HG03045 (cell line): Measurements from ENCODE around the gene PKN3.

Experiments used
- ATAC-seq: cut with Tn5 transposase; IDR thresholded peaks from one replicate; pipeline ENCODE4 v1.9.1; 2021; ENCODE audit warnings: mild to moderate bottlenecking, moderate library complexity; ENCODE audit not compliant: unreplicated experiment

Gene PKN3

DNA sequence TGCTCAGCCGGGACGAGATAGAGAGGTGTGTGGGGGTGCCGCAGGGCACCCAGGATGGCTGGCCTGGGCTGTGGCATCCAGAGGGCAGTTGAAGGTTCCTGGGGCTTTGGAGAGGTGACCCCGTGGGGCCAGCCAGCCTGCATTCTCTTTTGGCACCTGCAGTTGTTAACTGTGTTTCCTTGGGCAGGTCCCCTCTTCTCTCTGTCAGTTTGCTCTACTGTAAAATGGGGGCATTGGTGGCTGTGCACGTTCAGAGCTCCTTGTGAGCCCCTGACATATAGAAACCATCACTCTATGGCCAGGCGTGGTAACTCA, 13.1 kb downstream of the PKN3 start:
- no peak for ATAC-seq

DNA sequence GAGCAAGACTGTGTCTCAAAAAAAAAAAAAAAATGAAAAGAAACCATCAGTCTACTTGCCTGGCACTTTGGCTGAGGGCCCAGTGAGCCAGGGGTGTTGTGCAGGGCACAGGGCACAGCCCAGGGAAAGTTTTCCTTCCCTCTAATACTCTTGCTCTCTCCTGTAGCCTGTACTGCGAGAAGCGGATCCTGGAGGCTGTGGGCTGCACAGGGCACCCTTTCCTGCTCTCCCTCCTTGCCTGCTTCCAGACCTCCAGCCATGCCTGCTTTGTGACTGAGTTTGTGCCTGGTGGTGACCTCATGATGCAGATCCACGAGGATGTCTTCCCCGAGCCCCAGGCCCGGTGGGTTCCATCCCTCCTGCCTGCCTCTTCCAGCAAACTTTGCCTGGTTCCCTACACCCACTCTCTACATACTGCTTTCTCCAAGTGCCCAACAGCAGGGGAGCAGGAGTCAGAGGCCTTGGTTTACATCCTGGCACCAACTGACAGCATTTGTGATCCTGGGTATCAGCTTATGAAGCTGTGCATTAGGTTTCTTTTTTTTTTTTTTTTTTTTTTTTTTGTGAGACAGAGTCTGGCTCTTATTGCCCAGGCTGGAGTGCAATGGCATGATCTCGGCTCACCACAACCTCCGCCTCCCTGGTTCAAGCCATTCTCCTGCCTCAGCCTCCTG, 14.4 kb downstream of the PKN3 start:
- ATAC-seq: no peak

- ATAC-seq: no peak
These were observed 15.7 kb downstream of the PKN3 start for GRCh38 chr9:128718047-128718446.

DNA sequence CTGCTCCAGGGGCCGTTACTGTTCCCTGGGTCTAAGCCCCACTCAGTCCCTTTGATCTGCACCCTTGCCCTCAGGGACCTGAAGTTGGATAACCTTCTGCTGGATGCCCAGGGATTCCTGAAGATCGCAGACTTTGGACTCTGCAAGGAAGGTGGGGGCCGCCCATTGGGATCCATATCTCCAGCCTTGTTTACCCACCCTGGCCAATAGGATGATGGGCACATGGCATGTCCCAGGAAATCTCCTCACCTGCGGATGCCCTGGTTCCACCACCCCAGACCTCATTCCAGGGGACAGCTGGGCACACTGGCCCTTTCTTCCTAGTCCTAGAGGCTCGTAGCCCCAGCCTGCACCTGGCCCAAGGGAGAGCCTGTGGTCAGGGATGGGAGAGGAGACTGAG, 16.2 kb downstream of the PKN3 start:
- ATAC-seq: no peak

- no peak for ATAC-seq
These were observed 17.8 kb downstream of the PKN3 start for GRCh38 chr9:128719919-128720605.

DNA sequence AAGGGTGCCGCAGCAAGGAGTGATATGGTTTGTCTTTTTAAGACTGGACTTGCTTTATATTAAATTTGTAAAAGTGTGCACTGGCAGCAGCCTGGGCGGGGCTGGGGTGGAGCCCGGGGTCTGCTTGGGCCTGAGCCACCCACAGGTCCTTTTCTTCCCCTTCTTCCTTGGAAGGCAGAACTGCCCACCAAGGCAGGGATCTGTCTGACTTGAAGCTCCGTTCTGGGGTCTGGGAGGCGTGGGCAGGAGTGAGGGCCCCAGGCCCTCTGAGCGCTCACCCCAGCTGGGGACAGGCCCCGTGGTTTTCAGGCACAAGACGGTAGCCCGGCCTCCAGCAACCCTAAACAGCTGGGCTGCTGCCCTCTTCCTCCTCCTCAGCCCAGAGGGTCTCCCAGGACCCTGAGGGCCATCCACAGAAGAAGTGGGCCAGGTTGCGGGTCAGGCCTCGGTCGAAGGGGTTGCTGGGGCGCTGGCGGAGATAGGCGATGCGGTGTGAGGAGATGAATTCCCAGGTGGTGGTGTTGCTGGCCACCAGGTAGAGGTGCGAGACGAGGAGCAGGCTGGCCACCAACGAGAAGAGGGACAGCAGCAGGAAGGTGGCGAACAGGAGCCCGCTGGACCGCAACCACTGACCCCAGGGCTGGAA, 18.7 kb downstream of the PKN3 start:
- ATAC-seq: no peak

- no peak for ATAC-seq
These were observed 19.2 kb downstream of the PKN3 start for GRCh38 chr9:128721487-128722010.

GRCh38 chr9:128722380-128723351, 20.4 kb downstream of the PKN3 start:
- no peak for ATAC-seq

DNA sequence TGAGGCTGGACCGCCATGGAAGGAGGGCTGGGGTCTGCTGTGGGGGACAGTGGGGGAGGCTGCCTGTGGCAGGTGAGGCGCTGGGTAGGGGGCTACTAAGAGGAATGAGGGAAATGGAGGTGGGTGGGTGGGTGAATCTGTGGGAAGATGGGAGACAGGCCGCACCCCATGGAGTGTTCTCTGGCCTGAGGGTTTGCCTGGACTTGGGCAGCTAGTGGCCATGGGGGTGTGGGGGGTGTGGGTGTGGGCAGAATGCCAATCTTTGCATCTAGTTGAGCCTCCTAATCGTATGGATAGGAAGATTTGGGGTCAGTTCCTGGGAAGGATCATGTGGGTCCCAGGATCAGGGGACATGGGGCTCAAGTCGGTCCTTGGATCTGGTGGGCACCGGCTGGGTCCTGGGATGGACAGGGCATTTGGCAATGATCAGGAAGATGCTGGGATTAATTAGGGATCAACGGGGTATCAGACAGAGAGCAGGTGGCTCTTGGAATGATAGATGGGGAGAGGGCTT, 21.1 kb downstream of the PKN3 start:
- no peak for ATAC-seq

DNA sequence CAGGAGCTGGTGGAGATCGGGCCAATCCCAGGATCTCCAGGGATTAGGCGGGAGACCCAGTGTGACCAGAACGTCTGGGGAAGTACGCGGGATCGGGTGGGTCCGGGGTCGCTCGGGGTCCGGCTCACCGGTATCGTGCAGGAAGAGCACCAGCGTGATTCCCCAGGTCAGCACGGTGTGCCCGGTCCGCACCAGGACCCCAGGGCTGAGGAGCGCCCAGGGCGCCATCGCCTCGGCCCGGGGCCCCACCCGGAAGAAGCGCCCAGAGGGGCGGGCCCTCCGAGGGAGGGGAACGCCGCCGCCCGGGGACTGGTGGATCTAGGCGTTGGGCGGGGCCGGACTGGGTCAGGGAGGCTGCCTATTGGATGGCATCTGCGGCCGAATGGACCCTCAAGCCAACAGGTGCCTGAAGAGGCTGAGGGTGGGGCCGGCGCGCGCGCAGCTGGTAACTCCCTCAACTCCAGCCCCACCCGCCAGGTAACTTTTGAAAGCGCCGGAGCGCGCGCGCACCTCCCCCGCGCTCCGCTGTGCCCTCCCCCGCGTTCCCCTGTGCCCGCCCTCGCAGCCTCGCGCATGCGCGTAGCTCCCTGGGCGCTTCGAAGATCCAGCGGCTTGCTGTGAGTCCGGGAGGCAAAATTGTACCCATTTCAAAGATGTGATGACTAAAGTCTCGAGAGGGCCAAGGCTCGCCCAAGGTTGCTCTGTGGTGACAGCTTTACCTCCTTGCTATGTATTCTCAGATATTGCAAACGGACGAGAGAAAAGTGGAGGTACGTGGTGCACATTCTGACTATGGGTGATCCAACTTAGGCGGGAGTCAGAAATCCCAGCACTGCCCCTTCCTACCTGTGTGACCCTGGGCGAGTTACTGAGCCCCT, 21.8 kb downstream of the PKN3 start, which contains the start of gene ZDHHC12:
ZDHHC12 (minus strand) TSS at position 262 of the 878 bp plus-strand sequence; CDS start at position 228, 34 bp downstream.
- peak; percentile 94 for ATAC-seq

- no peak for ATAC-seq
These were observed 22.5 kb downstream of the PKN3 start for GRCh38 chr9:128724744-128725211.

DNA sequence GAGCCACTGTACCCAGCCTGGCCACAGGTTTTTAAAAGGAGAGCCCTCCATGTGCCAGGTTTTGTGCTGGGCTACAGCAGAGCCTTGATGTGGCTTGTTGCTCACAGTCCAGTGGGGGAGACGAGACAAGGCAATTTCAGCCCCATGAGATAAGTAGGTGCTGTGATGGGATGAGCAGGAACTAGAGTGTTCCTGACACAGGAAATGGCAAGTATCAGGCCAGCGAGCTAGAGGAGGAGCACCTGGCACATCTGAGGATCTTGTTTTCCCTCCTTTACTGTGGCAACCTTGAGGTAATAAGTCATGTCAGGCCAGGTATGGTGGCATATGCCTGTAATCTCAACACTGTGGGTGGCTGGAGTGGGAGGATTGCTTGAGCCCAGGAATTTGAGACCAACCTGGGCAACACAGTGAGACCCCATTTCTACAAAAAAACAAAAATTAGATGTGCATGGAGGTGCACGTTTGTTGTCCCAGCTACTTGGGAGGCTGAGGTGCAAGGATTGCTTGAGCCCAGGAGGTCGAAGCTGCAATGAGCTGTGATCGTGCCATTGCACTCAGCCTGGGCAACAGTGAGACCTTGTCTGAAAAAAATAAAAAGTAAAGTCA, 25.4 kb downstream of the PKN3 start:
- ATAC-seq: no peak

GRCh38 chr9:128728298-128728697, 26.0 kb downstream of the PKN3 start:
- ATAC-seq: no peak

- ATAC-seq: no peak
These were observed 27.0 kb downstream of the PKN3 start for GRCh38 chr9:128729302-128729701.

GRCh38 chr9:128729766-128730517, 27.6 kb downstream of the PKN3 start:
- ATAC-seq: no peak

DNA sequence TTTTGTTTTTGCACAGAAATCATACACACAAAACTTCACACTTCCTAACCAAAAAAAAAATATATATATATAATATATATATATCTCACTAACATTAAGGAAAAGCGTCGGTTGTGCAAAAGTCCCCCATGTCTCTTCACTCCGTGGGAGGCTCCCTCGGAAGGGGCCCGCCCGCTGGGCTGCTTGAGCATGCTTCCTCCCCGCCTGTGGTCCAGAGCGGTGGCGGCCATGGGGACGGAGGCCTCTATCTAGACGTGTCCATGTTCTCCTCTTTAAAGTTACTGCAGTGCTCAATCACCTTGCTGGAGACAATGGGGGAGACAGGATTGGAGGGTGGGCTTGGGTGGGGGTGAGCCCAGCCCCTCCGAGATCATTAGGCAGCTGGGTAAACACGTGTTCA, 28.8 kb downstream of the PKN3 start:
- no peak for ATAC-seq

DNA sequence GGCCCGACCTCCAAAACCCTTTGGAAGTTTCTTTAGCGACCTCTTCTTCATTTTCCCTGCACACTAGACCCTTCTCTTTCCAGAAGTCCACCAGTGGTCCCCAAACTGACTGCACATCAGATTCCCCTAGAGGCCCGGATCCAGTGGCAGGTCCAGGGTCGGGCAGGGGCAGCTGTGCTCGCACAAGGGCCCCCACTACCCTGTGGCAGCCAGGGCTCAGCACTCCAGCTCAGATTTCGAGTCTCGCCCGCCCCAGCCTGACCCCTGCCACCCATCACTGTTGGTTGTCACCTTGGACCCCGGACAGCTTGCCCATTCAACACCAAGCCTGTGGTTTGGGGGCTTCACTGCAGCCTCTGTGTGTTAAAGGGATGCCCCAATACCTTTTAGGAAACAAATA, 29.4 kb downstream of the PKN3 start:
- ATAC-seq: no peak

GRCh38 chr9:128732576-128732975, 30.3 kb downstream of the PKN3 start:
- ATAC-seq: no peak
